HFFc6 (cell line): Measurements from ENCODE around the gene AHNAK. TPM values are rescaled to one million over a fixed set of nuclear protein-coding genes. Genes with fewer than 3 reads are reported as not detected.

Experiments
- DNase-seq: peaks from one replicate; pipeline ENCODE4 v3.0.0-alpha.2; 2018
- H3K27ac Mint-ChIP-seq: 2 replicates; pipeline ENCODE4 v1.8.0; 2020; ENCODE audit warnings: mild to moderate bottlenecking, mixed read lengths
- H3K27me3 Mint-ChIP-seq: 2 replicates; pipeline ENCODE4 v1.8.0; 2021; ENCODE audit warnings: mild to moderate bottlenecking, moderate library complexity, mixed read lengths; ENCODE audit not compliant: insufficient read depth
- H3K36me3 Mint-ChIP-seq: 2 replicates; pipeline ENCODE4 v1.8.0; 2021; ENCODE audit warnings: low read depth, mixed read lengths
- H3K4me1 Mint-ChIP-seq: 2 replicates; pipeline ENCODE4 v1.8.0; 2020; ENCODE audit warnings: low read depth, mixed read lengths
- H3K4me3 Mint-ChIP-seq: 2 replicates; pipeline ENCODE4 v1.8.0; 2020; ENCODE audit warnings: mild to moderate bottlenecking, moderate library complexity, mixed read lengths
- H3K9me3 Mint-ChIP-seq: 2 replicates; pipeline ENCODE4 v1.8.0; 2020; ENCODE audit warnings: mild to moderate bottlenecking, mixed read lengths
- CTCF ChIP-seq: fragments of 200-600 bp; sonication (generic); IDR thresholded peaks from 2 replicates; pipeline ENCODE4 v1.5.0; 2021; ENCODE audit warnings: antibody characterized with exemption, mild to moderate bottlenecking
- total RNA-seq, 6 experiments: library from RNA; stranded (reverse); fragmentation: NEBNext Ultra II Directional; extraction: Animal tissue kit (Norgen Biotek cat#: 25700); gene quantifications; 2 replicates in 1 of 6; 3 replicates in 5 of 6; pipeline ENCODE4 v1.2.3, GENCODE V29; 2021

The AHNAK gene
- total RNA-seq, 6 experiments from 2014 or later, result 426 to 589 (median 452) TPM

- Mint-ChIP-seq H3K4me1 (peaks cover 37% of the 10 kb centered on the region), H3K9me3 (no peaks in the 10 kb centered on the region), H3K27ac (peak overlapping the region; percentile 94), H3K36me3 (no peaks in the 10 kb centered on the region), H3K4me3 (no peak overlapping the region), H3K27me3 (peaks cover 4% of the 10 kb centered on the region)
- DNase-seq, result no peak
- no peak for TF ChIP-seq CTCF
Measured at GRCh38 chr11:62498031-62498430, 48.6 kb downstream of the AHNAK start.

GRCh38 chr11:62497132-62497801 lies 49.3 kb downstream of the AHNAK start:
- Mint-ChIP-seq H3K27me3 (peaks cover 4% of the 10 kb centered on the region), H3K4me3 (no peak overlapping the region), H3K36me3 (no peaks in the 10 kb centered on the region), H3K9me3 (no peaks in the 10 kb centered on the region), H3K4me1 (peaks cover 37% of the 10 kb centered on the region), H3K27ac (peak overlapping the region; percentile 94)
- DNase-seq, result peak; percentile 75
- peak; percentile 62 for TF ChIP-seq CTCF

- Mint-ChIP-seq H3K4me1 (peaks cover 37% of the 10 kb centered on the region), H3K27me3 (peaks cover 4% of the 10 kb centered on the region), H3K36me3 (no peaks in the 10 kb centered on the region), H3K27ac (peak overlapping the region; percentile 94), H3K4me3 (no peak overlapping the region), H3K9me3 (no peaks in the 10 kb centered on the region)
- TF ChIP-seq CTCF, result no peak
- DNase-seq, result no peak
Measured at GRCh38 chr11:62496676-62497075, 49.9 kb downstream of the AHNAK start.

- DNase-seq, result no peak
- Mint-ChIP-seq H3K9me3 (no peaks in the 10 kb centered on the region), H3K27ac (no peak overlapping the region), H3K4me3 (no peak overlapping the region), H3K36me3 (no peaks in the 10 kb centered on the region), H3K27me3 (no peaks in the 10 kb centered on the region; the same call in none of the 2 replicates), H3K4me1 (peaks cover 31% of the 10 kb centered on the region)
- no peak for TF ChIP-seq CTCF
Measured at GRCh38 chr11:62494246-62494645, 52.4 kb downstream of the AHNAK start.

GRCh38 chr11:62493801-62494200 lies 52.8 kb downstream of the AHNAK start:
- Mint-ChIP-seq H3K4me1 (peaks cover 35% of the 10 kb centered on the region), H3K36me3 (no peaks in the 10 kb centered on the region), H3K9me3 (no peaks in the 10 kb centered on the region), H3K4me3 (no peak overlapping the region), H3K27me3 (no peaks in the 10 kb centered on the region; the same call in none of the 2 replicates), H3K27ac (no peak overlapping the region)
- TF ChIP-seq CTCF, result no peak
- DNase-seq, result no peak
